HUDEP-2 (cell line): ENCODE results near the gene SH3BP4.

Experiments
- DNase-seq, 76 experiments: peaks; one replicate each; lab custom pipeline; 2025; ENCODE audit not compliant: unreplicated experiment in 76 of 76; lab: John Stamatoyannopoulos, UW

Gene SH3BP4

GRCh38 chr2:235080101-235080500 lies 128.3 kb downstream of the SH3BP4 start:
- DNase-seq = no peak

GRCh38 chr2:235082578-235083338 lies 130.9 kb downstream of the SH3BP4 start:
- no peak for DNase-seq

DNA sequence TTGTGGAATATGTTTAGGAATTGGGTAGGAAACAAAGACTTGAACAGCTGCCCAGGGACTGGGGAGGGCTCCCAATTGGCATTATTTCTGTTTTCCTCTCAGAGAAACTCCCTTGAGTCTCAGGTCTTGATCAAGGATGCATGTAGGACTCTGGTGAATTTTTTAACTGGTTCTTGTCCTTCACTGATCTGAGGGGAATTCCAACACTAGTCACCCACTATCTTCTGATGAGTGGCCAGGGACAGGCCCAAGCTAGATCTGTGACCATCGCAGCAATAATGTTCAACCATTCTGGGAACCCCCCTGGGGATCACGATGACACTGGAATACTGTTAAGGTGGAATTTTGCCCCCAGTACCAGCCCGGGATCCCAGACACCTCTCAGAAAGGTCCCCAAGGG lies 132.0 kb downstream of the SH3BP4 start:
- no peak for DNase-seq

DNA sequence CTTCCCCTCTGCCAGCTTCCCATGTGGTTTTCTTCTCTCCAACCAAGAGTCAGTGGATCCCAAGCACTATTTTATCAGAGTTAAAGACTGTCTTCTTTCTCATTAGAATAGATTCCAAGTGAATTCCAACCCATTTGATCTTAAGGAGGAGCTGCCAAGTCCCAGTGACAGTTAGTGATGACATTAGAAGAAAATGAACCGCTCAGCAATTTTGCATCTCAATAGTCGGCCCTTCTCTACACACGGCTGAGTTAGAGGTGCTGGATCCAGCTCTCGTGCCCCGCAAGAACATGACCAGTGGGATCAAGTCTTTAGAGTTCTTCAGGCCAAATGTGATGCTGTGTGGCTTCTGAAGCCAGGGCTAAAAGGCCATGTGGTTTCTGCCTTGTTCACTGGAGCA lies 132.6 kb downstream of the SH3BP4 start:
- no peak for DNase-seq

DNA sequence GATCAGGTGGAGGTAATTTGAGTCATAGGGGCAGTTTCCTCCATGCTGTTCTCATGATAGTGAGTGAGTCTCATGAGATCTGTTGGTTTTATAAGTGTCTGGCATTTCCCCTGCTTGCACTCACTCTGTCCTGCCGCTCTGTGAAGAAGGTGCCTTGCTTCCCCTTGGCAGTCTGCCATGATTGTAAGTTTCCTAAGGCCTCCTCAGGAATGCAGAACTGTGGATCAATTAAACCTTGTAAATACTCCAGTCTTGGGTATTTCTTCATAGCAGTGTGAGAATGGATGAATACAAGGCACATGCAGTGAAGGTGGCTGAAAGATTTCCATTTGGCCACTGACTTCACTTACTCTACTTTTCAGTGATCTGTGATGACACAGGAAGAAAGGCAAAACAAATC lies 133.7 kb downstream of the SH3BP4 start:
- no peak for DNase-seq

GRCh38 chr2:235086481-235087184 lies 134.8 kb downstream of the SH3BP4 start:
- no peak for DNase-seq

DNA sequence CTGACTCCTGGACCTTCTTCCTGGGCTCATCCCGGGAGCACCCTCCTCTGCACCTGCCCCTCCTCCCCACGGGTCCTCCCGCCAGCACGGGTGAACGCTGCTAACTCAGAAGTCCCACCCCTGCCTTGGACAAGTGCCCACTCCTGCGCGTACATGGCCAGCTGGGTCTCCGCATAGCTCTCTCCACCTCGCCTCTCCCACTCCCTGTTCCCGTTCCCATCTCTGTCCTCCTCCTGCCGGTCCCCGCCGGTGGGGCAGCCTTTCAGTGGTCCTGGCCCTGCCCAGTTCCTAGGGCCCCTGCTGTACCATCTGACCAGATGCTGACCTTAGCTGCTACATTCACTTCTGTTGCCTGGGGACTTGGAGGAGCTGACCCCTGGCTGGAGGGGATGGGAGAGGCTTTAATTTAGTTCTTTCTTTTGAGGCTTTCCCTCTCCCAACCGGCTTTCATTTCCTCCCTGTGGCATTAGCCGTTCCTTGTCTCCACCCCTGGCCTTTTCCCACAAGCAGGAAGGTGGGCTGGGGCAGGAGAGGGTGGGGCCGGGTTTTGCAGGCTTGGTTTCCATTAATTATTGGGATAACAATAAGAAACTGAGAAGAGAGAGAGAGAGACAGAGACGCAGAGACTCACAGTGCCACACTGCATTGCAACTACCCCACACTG lies 136.1 kb downstream of the SH3BP4 start:
- DNase-seq = no peak

- DNase-seq = no peak
These were observed 136.7 kb downstream of the SH3BP4 start for GRCh38 chr2:235088496-235088921.

GRCh38 chr2:235091421-235091820 lies 139.6 kb downstream of the SH3BP4 start:
- no peak for DNase-seq

DNA sequence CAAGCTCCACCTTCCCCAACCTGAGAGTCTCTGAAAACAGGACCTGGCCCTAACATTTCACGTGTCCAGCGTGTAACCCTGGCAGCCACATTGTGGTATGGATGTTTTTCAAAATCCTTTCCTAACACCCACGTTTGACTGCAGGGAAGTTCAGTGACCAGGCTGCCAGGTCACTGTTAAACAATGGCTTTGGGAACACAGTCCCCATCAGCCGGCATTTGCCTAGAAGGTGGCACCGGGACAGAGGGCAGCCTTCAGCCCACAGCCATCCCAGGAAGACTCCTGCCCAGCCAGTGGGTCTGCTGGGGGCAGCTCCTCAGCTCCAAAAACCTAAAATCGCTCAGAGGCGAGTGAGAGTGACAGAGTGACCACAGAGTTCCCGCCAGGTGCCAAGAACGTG lies 140.2 kb downstream of the SH3BP4 start:
- no peak for DNase-seq

DNA sequence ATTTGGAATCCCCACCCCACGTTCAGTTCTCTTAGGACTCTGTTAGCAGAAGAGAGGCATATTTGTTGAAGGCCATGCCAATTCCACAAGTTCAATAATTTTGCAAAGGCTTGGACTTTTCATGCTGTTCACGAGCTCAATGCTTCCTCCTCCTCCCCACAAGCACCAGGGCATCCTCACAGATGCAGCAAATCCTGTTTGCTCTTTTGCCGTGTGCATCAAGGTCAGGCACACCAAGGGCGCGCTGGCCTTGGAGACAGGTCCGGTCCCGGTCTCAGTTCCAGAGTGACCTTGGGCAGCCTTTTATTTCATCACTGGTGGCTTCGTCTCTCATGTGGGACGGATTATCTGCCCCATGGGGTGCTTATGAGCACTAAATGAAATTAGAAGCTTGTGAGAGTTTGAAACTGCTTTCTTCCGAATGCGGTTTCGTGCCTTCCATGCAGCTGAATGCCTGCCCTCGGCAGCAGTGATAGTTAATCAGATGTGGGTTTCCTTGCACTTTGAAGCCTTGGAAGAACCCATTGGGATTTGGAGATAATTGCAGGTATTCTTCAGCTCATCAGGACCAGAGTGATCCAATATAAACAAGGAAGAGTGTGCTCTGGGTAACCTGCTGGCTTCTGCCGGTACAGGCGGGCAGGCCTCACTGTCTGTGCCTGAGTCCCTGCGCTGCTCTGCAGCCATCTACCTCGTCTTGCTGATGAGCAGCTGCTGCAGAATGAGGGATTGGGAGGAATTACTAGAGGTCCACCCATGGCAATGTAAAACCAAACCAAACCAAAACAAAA lies 140.8 kb downstream of the SH3BP4 start:
- DNase-seq = no peak

DNA sequence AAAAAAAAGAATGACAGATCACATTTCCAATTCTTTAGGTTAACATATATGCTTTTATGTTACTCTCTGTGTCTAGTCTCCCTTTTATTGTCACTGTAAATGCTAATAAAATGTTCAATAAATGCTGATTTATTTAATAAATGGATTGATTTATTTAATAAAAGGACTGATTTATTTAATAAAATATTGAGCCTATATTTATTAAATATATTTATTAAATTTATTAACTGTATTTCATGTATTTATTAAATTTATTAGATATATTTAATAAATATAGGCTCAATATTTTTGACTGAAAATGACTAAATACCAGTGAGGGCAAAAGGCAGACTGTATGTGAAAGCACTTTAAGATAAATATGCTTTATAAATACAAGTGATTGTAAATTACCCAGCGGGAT lies 142.6 kb downstream of the SH3BP4 start:
- DNase-seq = no peak

DNA sequence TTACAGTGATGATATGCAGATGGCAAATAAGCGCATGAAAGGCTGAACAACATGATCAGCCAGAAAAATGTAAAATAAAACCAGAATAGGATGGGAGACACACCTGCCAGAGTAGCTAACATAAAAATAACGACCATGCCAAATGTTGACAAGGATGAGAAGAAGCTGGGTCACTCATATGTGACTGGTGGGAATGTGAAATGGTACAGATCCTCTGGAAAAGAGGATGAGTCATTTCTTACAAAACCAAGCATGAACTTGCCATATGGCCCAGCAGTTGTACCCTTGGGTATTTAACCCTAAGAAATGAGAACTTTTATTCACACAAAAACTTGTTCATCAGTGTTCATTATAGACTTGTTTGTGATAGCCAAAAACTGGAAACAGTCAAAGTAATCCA lies 143.8 kb downstream of the SH3BP4 start:
- no peak for DNase-seq

DNA sequence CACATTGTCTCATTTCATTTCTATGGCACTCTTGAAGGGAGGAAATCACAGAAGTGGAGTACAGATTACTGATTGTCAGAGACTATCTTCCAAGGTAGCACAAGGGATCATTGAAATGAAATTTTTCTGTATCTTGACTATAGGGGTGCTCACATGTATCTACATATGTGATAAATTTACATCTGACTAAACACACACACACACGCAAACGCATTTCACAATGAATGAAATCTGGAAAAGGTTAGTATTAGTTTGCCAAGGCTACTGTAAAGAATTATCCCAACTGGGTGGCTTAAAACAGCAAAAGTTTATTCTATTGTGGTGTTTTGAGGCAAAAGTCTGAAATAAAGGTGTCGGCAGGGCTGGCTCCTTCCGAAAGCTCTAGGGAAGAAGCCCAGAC lies 144.6 kb downstream of the SH3BP4 start:
- DNase-seq = no peak

DNA sequence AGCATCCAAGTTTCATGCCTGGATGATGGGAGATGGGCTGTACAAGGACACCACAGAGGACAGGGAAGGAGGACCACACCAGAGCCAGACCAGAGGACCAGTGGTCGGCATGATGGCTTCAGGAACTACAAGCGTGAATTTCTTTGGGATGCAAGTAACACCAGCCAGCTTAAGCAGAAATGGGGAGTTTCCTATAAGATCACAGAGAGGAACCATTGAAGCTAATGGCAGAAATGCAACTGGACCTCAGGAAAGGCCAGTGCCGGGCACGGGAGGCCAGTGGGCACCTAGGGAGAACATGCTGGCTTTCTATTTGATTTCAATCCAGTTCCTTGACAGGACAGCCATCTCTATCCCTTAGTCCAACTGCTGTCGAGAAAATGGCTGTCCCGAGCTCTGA lies 145.4 kb downstream of the SH3BP4 start:
- no peak for DNase-seq

DNA sequence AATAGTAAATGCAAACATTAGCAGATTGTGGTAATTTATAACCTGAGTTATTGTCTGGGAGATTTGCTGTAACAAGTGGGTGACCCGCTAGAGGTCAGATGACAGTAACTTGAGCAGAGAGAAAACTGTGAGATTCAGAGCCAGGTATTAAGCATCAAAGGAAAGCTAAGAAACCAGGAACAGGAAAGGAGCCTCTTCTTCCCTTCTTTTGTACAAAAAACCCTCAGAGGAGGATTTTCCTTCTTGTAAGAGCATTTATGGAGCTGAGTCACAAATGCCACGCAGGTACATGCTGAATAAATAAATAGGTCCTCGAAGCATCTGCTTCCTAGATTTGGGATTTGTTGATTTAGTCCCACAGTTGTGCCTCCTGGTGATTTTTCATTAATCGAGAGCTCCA lies 146.5 kb downstream of the SH3BP4 start:
- no peak for DNase-seq

GRCh38 chr2:235098736-235099494 lies 147.1 kb downstream of the SH3BP4 start:
- no peak for DNase-seq

DNA sequence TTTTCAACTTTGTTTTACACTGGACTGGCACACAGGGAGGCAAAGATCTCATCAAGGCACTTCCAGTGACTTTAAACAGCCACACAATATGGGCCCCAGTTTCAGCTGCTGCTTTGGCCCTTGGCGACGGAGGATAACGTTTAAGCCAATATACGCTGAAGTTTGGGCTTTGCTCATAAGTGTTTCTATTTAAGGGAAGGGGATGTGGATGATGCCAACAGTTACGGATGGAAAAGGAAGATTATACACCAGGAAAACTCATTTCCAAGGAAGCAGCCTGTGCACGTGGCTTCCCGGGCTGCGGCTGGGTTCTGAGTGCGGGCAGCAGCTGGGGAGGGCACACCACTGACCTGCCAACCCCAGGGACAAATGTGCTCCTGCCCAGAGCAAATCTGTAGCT lies 151.1 kb downstream of the SH3BP4 start:
- DNase-seq = no peak
